Vagina (tissue), 2 donors: ENCODE results near the gene SPOCK1.

Experiments used
- POLR2A ChIP-seq, 2 donors: fragments of 450-650 bp; IDR thresholded peaks; one replicate each; pipeline ENCODE4 v1.6.1; 2017; ENCODE audit warnings: antibody characterized with exemption in 2 of 2, mild to moderate bottlenecking in 2 of 2, moderate library complexity in 2 of 2
- POLR2AphosphoS5 ChIP-seq, 2 donors: sonication (generic); formaldehyde crosslinking; IDR thresholded peaks; one replicate each; pipeline ENCODE4 v1.9.0; 2017; ENCODE audit warnings: antibody characterized with exemption in 2 of 2, mild to moderate bottlenecking in 2 of 2, low read depth in 1 of 2; ENCODE audit not compliant: insufficient read depth in 1 of 2
- TF ChIP-seq, protein P1 (sequence below), 3 experiments: fragments of 450-650 bp in 2 of 3; fragments of 200-600 bp in 1 of 3; sonication (generic) in 1 of 3; IDR thresholded peaks; one replicate each; pipeline ENCODE4 v1.5.1; 2017 to 2019; ENCODE audit warnings: antibody characterized with exemption in 3 of 3, mild to moderate bottlenecking in 2 of 3, moderate library complexity in 2 of 3

DNA sequence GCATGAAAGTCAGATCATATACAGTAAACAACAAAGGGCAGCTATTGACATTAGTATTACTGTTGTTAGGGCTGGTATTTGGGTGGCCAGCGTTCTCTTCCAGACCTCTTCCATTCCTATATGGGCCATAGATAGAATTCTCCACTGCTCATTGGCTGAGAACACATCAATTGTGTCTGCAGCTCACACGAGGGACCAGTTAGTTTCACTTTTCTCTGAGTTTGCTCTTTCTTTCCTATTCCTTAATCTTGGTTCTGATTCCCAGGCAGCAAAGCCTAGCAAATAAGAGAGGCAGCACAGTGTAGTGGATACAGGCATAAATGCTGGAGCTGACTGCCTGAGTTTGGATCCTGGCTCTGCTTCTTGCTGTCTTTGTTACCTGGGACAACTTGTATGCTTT is 476.4 kb downstream of the SPOCK1 start:
- TF ChIP-seq, protein P1, sequence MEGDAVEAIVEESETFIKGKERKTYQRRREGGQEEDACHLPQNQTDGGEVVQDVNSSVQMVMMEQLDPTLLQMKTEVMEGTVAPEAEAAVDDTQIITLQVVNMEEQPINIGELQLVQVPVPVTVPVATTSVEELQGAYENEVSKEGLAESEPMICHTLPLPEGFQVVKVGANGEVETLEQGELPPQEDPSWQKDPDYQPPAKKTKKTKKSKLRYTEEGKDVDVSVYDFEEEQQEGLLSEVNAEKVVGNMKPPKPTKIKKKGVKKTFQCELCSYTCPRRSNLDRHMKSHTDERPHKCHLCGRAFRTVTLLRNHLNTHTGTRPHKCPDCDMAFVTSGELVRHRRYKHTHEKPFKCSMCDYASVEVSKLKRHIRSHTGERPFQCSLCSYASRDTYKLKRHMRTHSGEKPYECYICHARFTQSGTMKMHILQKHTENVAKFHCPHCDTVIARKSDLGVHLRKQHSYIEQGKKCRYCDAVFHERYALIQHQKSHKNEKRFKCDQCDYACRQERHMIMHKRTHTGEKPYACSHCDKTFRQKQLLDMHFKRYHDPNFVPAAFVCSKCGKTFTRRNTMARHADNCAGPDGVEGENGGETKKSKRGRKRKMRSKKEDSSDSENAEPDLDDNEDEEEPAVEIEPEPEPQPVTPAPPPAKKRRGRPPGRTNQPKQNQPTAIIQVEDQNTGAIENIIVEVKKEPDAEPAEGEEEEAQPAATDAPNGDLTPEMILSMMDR (IDR thresholded peaks at IDR 0.05), result no peak
- TF ChIP-seq POLR2AphosphoS5 (IDR thresholded peaks at IDR 0.05; ENCODE audit: insufficient read depth in 1 of 2, low read depth in 1 of 2), result no peak
- TF ChIP-seq POLR2A (IDR thresholded peaks at IDR 0.05), result no peak
